Measurements from ENCODE around the gene BRD7. TPM values are rescaled to one million over a fixed set of nuclear protein-coding genes. Genes with fewer than 3 reads are reported as not detected.

BRD7 gene
- total and polyA plus RNA-seq, 2 donors (not counting 1 experiment from before 2014, with no cell fraction given): 29.8 to 64.5 TPM

DNA sequence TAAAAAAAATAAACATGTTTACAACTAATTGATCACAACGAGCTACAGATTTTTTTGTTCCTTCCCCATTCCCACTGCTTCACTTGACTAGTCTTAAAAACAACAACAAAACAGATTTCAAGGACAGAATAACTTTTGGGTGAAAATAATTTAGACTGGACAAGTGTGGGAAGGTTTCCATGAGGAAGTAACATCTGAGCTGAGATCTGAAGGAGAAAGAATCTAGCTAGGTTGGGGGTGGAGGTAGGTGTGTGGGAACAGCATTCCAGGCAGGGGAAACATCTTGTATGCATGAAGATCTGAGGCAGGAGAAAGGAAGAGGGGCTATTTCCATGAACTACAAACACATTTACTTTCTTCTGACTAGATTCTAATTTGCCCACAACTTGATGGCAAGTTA lies 9.2 kb downstream of the BRD7 start:
- ChIA-PET POLR2A (no interaction called here), CTCF (interaction anchor here (0.8 to 8.1 kb wide), 7 partner anchors 10 to 447 kb away, joined by 3 to 142 read pairs (median 8); no protein-coding TSS in a partner anchor)
- ATAC-seq (ENCODE audit: low read depth): no peak
- H2AFZ ChIP-seq (ENCODE audit: insufficient read depth, low read depth, low read length, poor library complexity, severe bottlenecking): no peak overlapping the region
- no peak for TF ChIP-seq EZH2 (IDR thresholded peaks at IDR 0.05; ENCODE audit: borderline replicate concordance, insufficient read depth, low read depth, low read length, poor library complexity, severe bottlenecking)
- TF ChIP-seq, protein P1, sequence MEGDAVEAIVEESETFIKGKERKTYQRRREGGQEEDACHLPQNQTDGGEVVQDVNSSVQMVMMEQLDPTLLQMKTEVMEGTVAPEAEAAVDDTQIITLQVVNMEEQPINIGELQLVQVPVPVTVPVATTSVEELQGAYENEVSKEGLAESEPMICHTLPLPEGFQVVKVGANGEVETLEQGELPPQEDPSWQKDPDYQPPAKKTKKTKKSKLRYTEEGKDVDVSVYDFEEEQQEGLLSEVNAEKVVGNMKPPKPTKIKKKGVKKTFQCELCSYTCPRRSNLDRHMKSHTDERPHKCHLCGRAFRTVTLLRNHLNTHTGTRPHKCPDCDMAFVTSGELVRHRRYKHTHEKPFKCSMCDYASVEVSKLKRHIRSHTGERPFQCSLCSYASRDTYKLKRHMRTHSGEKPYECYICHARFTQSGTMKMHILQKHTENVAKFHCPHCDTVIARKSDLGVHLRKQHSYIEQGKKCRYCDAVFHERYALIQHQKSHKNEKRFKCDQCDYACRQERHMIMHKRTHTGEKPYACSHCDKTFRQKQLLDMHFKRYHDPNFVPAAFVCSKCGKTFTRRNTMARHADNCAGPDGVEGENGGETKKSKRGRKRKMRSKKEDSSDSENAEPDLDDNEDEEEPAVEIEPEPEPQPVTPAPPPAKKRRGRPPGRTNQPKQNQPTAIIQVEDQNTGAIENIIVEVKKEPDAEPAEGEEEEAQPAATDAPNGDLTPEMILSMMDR (IDR thresholded peaks at IDR 0.05): no peak
- H3K9ac ChIP-seq (ENCODE audit: low read length): no peak overlapping the region
- H3K36me3 ChIP-seq (replicated peaks in 1 of 2; ENCODE audit: control extremely low read depth in 1 of 2, control insufficient read depth in 1 of 2, extremely low read depth in 1 of 2, insufficient read depth in 2 of 2, low read length in 1 of 2): peaks cover 28 to 41% of the 10 kb centered on the region in 2 experiments
- no CpG with 5 or more reads among the region's 1 CpG for WGBS (ENCODE audit: insufficient coverage)
- H4K20me1 ChIP-seq (ENCODE audit: control insufficient read depth, insufficient read depth, low read length, poor library complexity, severe bottlenecking): peaks cover 31% of the 10 kb centered on the region
- DNase-seq: no peak
- Mint-ChIP-seq H3K27me3 (no peaks in the 10 kb centered on the region), H3K27ac (peak overlapping the region; percentile 46), H3K4me1 (peaks cover 31% of the 10 kb centered on the region), H3K9me3 (ENCODE audit: insufficient read depth) (no peaks in the 10 kb centered on the region), H3K4me3 (no peak overlapping the region)
- peak overlapping the region in 1 of 2 donors; percentile 29 for H3K27ac ChIP-seq (ENCODE audit: low read length in 2 of 2)
- H3K4me2 ChIP-seq (replicated peaks; ENCODE audit: low read depth, low read length, poor library complexity, severe bottlenecking): no peak overlapping the region
- H3K4me1 ChIP-seq (ENCODE audit: control insufficient read depth in 2 of 2, insufficient read depth in 2 of 2, low read length in 2 of 2): peaks cover 0 to 4% of the 10 kb centered on the region in 2 donors
- peaks cover 67% of the 10 kb centered on the region for H3K79me2 ChIP-seq (ENCODE audit: control insufficient read depth, insufficient read depth, low read length)
- H3K27me3 ChIP-seq (replicated peaks in 1 of 4; ENCODE audit: control extremely low read depth in 1 of 4, control insufficient read depth in 3 of 4, insufficient read depth in 4 of 4, low read length in 3 of 4): no peaks in the 10 kb centered on the region
- H3K9me3 ChIP-seq (ENCODE audit: control extremely low read depth in 1 of 3, control insufficient read depth in 2 of 3, insufficient read depth in 1 of 3, low read length in 2 of 3): no peaks in the 10 kb centered on the region
- H3K4me3 ChIP-seq (ENCODE audit: control extremely low read depth in 1 of 5, extremely low read depth in 1 of 5, insufficient read depth in 1 of 5, low read depth in 2 of 5, low read length in 4 of 5): no peak overlapping the region
- intact Hi-C loops (cut with micrococcal nuclease): loop anchor here (10.0 kb wide), 1 partner anchor 285 kb away; no protein-coding TSS in a partner anchor

- ATAC-seq (ENCODE audit: low read depth): peak; percentile 28
- POLR2A ChIA-PET: interaction anchor here (0.6 to 0.7 kb wide), 2 partner anchors 28 to 329 kb away, joined by 3 read pairs; no protein-coding TSS in a partner anchor
These were observed 13.9 kb downstream of the BRD7 start for GRCh38 chr16:50354629-50355456.

More at GRCh38 chr16:50354629-50355456, 13.9 kb downstream of the BRD7 start:
- DNase-seq: peak; percentile 49
- Mint-ChIP-seq H3K27ac (no peak overlapping the region), H3K9me3 (ENCODE audit: insufficient read depth) (no peaks in the 10 kb centered on the region), H3K4me1 (peaks cover 10% of the 10 kb centered on the region), H3K27me3 (no peaks in the 10 kb centered on the region), H3K4me3 (no peak overlapping the region)
- Histone ChIP-seq H3K9me3 (ENCODE audit: control extremely low read depth in 1 of 3, control insufficient read depth in 2 of 3, insufficient read depth in 1 of 3, low read length in 2 of 3) (no peaks in the 10 kb centered on the region), H2AFZ (ENCODE audit: insufficient read depth, low read depth, low read length, poor library complexity, severe bottlenecking) (no peak overlapping the region), H3K36me3 (replicated peaks in 1 of 2; ENCODE audit: control extremely low read depth in 1 of 2, control insufficient read depth in 1 of 2, extremely low read depth in 1 of 2, insufficient read depth in 2 of 2, low read length in 1 of 2) (peaks cover 8 to 45% of the 10 kb centered on the region in 2 experiments), H3K79me2 (ENCODE audit: control insufficient read depth, insufficient read depth, low read length) (peaks cover 22% of the 10 kb centered on the region), H3K27ac (ENCODE audit: low read length in 2 of 2) (no peak overlapping the region), H3K4me1 (ENCODE audit: control insufficient read depth in 2 of 2, insufficient read depth in 2 of 2, low read length in 2 of 2) (no peaks in the 10 kb centered on the region), H3K9ac (ENCODE audit: low read length) (no peak overlapping the region), H4K20me1 (ENCODE audit: control insufficient read depth, insufficient read depth, low read length, poor library complexity, severe bottlenecking) (peaks cover 3% of the 10 kb centered on the region), H3K4me2 (replicated peaks; ENCODE audit: low read depth, low read length, poor library complexity, severe bottlenecking) (no peak overlapping the region), H3K4me3 (ENCODE audit: control extremely low read depth in 1 of 5, extremely low read depth in 1 of 5, insufficient read depth in 1 of 5, low read depth in 2 of 5, low read length in 4 of 5) (no peak overlapping the region), H3K27me3 (replicated peaks in 1 of 4; ENCODE audit: control extremely low read depth in 1 of 4, control insufficient read depth in 3 of 4, insufficient read depth in 4 of 4, low read length in 3 of 4) (no peaks in the 10 kb centered on the region)
- WGBS (ENCODE audit: insufficient coverage): no CpG with 5 or more reads among the region's 11 CpGs
- TF ChIP-seq, protein P1 (IDR thresholded peaks at IDR 0.05): peak; percentile 88
- TF ChIP-seq EZH2 (IDR thresholded peaks at IDR 0.05; ENCODE audit: borderline replicate concordance, insufficient read depth, low read depth, low read length, poor library complexity, severe bottlenecking): no peak
- CTCF ChIA-PET: interaction anchor here (0.7 to 9.9 kb wide), 40 partner anchors 9 to 392 kb away, joined by 3 to 329 read pairs (median 6); partner anchors contain the start of genes ADCY7, BRD7 and CNEP1R1
- intact Hi-C loops (cut with micrococcal nuclease): loop anchor here (1.0 to 10.0 kb wide), 7 partner anchors 13 to 331 kb away; partner anchors contain the start of gene BRD7
